Fibroblast of the aortic adventitia (primary cell): ENCODE results near the gene MADCAM1. TPM values are rescaled to one million over a fixed set of nuclear protein-coding genes. Genes with fewer than 3 reads are reported as not detected.

Source experiments
- DNase-seq: peaks from one replicate; pipeline ENCODE4 v3.0.0-alpha.2; 2010; ENCODE audit warnings: low read depth
- H3K4me3 ChIP-seq: 2 replicates; pipeline ENCODE4 v1.5.1; 2011; ENCODE audit warnings: low read depth, mild to moderate bottlenecking, control low read depth, low read length, moderate library complexity
- CTCF ChIP-seq: IDR thresholded peaks from 2 replicates; pipeline ENCODE4 v1.5.1; 2011; ENCODE audit warnings: mild to moderate bottlenecking, low read length, control low read depth, inconsistent platforms; ENCODE audit not compliant: insufficient read depth
- total RNA-seq: library from RNA; depleted of rRNA; stranded (reverse); fragments of >200 nt; gene quantifications from 2 replicates; pipeline ENCODE4 v1.2.3, GENCODE V29; 2012; ENCODE audit warnings: low replicate concordance

MADCAM1 gene
- total RNA-seq, 1 donor = 0.18 TPM

DNA sequence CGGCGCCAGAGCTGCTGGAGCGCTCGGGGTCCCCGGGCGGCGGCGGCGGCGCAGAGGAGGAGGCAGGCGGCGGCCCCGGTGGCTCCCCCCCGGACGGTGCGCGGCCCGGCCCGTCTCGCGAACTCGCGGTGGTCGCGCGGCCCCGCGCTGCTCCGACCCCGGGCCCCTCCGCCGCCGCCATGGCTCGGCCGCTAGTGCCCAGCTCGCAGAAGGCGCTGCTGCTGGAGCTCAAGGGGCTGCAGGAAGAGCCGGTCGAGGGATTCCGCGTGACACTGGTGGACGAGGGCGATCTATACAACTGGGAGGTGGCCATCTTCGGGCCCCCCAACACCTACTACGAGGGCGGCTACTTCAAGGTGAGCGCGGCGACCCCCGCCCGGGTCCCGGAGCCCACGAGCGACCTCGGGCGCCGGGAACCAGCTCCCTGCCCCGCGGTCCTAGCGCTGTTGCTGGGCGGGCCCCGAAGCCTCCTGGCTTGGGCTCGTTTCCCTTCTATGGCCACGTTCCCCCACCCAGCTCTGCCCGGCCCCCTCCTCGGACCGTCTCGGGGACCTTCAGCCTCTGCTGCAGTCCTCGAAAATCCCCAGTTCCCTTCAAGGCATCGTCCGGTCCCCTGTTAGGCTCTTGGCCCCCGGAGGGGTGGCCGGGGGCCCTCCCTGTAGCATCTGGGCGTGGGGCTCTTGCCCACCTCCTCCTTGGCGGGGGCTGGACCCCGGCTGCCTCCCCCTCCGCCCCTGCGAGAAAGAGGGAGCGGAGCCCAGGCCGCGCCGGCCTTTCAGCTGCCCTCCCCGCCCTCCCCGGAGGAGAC, 35.7 kb downstream of the MADCAM1 start, which contains the start of gene CDC34:
Gene CDC34 (plus strand): TSS at position 8 of the 808 bp plus-strand sequence. CDS start 172 bp downstream, at position 180.
- H3K4me3 ChIP-seq = peak within 1 kb of the TSS; percentile 84
- DNase-seq = no peak
- TF ChIP-seq CTCF = no peak

DNA sequence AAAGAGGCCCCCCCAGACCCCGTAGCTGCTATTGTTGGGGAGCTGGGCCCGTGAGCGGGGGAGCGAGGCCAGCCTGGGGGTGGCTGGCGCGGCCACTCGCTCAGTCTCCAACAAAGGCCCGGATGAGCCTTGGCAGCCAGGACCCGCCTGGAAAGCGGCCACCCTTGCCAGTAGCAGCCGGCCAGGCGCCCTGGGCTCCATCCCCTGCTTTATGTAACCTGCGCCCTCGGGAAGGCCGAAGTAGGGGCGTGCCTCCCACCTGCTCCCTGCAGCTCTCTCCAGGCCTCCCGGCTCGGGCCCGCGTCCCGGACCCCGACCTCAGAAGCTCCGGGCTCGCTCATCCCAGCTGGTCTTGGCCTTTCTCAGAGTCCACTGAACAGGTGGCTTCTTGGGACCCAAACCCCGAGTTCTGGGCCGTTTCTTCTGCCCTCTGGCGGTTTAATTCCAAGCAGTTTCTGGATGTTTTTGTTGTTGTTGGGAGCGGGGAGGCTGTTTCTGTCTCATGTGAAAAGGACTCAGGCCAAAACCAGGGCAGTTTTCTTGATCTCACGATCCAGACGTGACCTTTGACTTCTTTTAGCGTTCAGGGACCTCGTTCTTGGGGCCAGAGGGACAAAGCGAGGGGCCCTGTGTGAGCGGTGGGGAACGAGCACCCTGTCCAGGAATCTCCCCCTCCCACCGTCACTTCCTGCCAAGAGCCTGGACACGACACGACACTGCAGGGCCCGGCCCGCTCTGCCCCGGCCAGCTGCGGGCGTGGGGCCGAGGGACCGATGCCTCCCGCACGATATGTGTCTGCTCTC, 36.5 kb downstream of the MADCAM1 start:
- peak; percentile 73 for DNase-seq
- TF ChIP-seq CTCF = peak; percentile 59
- peak overlapping the region; percentile 84 for H3K4me3 ChIP-seq

DNA sequence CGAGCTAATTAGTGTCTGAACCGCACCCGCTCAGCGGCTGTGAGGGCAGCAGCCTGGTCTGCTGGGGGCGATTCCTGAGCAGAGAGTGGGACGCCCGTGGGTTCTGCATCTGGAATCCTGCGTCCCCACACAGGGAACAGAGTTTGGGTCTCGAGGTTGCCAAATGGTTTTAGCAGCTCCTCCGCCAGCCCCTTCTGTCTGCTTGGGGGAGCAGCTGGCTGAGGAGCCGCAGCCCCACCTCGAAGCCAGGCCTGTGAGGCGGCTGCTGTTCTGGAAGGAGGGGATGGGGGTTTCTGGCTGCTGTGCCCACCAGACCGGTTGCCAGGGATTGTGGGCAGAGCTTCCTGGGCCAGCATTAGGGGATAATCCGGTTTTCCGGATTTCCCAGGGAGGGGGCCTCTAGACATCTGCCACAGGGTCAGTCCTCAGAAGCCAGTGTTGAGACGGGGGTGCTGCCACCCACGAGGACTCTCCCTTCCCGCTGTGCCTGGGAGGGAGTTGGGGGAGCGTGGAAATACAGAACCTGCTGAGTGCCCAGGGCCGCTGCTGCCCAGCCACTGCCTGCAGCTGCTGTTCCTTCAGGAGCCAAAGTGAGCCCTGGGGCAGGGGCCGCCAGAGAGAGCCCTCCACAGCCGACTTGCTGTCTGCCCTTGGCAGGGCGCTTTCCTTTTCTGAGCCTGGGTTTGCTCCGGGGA, 37.2 kb downstream of the MADCAM1 start:
- TF ChIP-seq CTCF = no peak
- no peak for DNase-seq
- H3K4me3 ChIP-seq = peak overlapping the region; percentile 84

DNA sequence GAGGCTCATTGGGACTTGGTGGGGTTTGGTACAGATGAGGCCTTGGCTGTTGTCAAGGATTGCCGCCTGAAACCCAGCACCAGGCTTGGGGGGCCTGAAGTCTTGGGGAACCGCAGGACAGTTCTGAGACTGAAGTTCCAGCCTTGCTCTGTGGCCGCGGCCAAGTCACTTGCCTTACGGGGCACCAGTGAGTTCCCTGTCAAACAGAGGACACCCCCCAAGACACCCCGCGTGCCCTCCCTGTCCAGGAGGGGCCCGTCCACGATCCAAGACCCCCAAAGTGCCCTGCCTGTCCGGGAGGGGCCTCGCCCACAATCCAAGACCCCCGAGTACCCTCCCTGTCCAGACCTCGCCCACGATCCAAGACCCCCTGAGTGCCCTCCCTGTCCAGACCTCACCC, 37.8 kb downstream of the MADCAM1 start:
- TF ChIP-seq CTCF = no peak
- H3K4me3 ChIP-seq = peak overlapping the region; percentile 84
- no peak for DNase-seq

DNA sequence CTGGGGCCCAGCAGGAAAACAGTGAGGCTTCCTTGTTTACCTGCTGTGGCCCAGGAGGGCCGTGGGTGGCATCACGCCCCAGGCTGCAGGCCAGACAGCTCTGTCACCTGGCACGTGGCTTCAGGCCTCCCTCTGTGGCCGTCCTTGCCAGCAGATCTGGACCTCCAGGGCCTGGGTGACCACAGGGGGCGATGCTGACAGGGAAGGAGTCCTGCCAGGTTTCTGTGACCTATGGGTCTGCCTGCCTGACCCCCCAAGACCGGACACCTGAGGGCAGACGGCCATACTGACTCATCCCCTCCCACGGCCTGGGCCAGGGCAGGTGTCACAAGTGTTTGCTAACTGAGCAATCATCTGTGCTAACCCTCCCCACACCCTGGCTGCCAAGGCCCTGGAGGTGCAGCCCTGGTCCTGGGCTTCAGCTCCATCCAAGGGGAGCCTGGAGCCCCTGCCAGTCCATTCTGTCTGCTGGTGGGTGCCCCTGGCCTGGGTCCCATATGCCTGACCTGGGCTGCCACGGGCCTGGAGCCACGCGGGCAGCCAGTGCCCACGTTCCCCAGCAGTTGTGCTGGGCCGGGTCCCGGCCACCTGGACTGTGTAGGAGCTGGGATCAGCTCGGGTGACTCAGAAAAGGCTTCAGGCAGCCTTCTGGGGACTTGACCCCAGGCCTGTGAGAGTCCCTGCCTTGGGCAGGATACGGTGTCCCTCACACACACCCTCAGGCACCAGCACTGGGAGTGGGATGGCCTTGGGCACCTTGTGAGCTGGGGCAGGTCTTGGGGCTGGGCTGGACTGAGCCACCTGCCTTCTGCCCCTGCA, 38.9 kb downstream of the MADCAM1 start:
- no peak overlapping the region for H3K4me3 ChIP-seq
- DNase-seq = no peak
- peak; percentile 4 for TF ChIP-seq CTCF
